Esophagus squamous epithelium (tissue), 5 donors: ENCODE measurements around the gene MRPS27. TPM values are rescaled to one million over a fixed set of nuclear protein-coding genes. Genes with fewer than 3 reads are reported as not detected.
A peak's percentile ranks its signal among the peaks of the same experiment; 100 is the strongest.

ENCODE experiments used
- DNase-seq: peaks from one replicate; lab custom pipeline; 2025; lab: John Stamatoyannopoulos, UW
- H3K27ac ChIP-seq, 4 donors: fragments of 200-600 bp; sonication (generic); one replicate each; pipeline ENCODE4 v1.5.1; 2016 to 2019; ENCODE audit warnings: mild to moderate bottlenecking in 1 of 4
- H3K27me3 ChIP-seq, 4 donors: fragments of 200-600 bp; sonication (generic); 1 replicate in 3 of 4; 2 replicates in 1 of 4; pipeline versions ENCODE4 v1.5.1 to v1.6.0; 2017 to 2021; ENCODE audit warnings: antibody characterized with exemption in 1 of 4
- H3K36me3 ChIP-seq, 3 donors: fragments of 200-600 bp; sonication (generic); one replicate each; pipeline ENCODE4 v1.5.1; 2016 to 2019
- H3K4me1 ChIP-seq, 3 donors: fragments of 200-600 bp; sonication (generic); one replicate each; pipeline ENCODE4 v1.5.1; 2017 to 2019
- H3K4me3 ChIP-seq, 4 donors: fragments of 200-600 bp; sonication (generic); 1 replicate in 3 of 4; 2 replicates in 1 of 4; pipeline ENCODE4 v1.5.1; 2016 to 2019; ENCODE audit warnings: mild to moderate bottlenecking in 2 of 4, moderate library complexity in 1 of 4
- H3K9me3 ChIP-seq, 3 donors: fragments of 200-600 bp; sonication (generic); one replicate each; pipeline ENCODE4 v1.5.1; 2016 to 2019
- POLR2A ChIP-seq, 4 donors: fragments of 450-650 bp; IDR thresholded peaks; one replicate each; pipeline ENCODE4 v1.6.1; 2017; ENCODE audit warnings: antibody characterized with exemption in 4 of 4, mild to moderate bottlenecking in 4 of 4, moderate library complexity in 3 of 4
- WGBS, 2 donors: methylation state at CpG; one replicate each; pipeline ENCODE4 v1.1.5; 2018; 5-methylcytosine and 5-hydroxymethylcytosine counted together
- intact Hi-C: fragments of 100-400 bp; cut with DNase I; formaldehyde crosslinking; loops from one replicate; pipeline ENCODE4 v1.15.0; 2022
- total RNA-seq, 4 donors: library from RNA; depleted of rRNA; stranded (reverse); fragments of >200 nt; gene quantifications; one replicate each; pipeline ENCODE4 v1.1.0, GENCODE V29; 2016
- TF ChIP-seq, protein P1 (sequence below), 6 experiments: fragments of 450-650 bp in 4 of 6; fragments of 200-600 bp in 2 of 6; sonication (generic) in 2 of 6; IDR thresholded peaks; one replicate each; pipeline ENCODE4 v1.5.1; 2016 to 2019; ENCODE audit warnings: antibody characterized with exemption in 6 of 6, mild to moderate bottlenecking in 4 of 6, moderate library complexity in 4 of 6
- donor health status: DM: yes; HTN: yes; CAD: no.

Gene MRPS27
- total RNA-seq, 4 donors from 2014 or later = 33.7 to 60.0 (median 53.9) TPM

DNA sequence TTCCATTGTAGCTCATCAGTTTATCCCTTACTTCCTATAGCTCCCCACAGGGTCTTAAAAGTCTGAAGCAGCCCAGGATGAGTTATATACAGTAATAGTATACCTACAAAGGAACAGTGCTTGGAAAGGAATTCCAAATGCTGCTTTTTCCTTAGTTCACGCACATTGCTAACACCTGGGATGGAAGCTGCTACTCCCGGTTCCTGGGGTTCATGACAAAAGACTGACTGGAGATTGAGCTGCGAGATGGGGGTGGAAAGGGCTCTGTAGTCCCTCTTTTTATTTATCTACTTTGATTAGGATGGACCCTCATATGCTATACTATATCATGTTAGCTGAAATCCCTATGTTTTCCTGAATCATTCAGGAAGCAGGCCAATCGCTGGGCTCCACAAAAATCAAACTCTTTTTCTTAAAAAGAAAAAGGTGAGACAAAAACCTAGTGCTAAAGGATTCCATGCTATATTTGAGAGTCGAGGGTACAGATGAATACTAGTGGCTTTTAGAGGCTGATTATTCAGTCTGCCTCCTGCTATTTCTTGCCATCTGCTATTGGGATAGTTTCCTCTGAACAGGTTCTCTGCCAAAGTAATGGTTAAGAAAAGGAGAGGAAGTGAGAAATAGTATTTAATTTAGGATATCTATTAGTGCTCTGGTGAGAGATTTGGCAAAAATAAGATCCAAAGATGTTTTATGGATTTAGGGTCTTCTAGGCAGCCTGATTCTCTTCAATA, 81.2 kb downstream of the MRPS27 start:
- Histone ChIP-seq H3K4me3 (no peak overlapping the region), H3K27me3 (no peaks in the 10 kb centered on the region), H3K4me1 (peaks cover 7 to 16% (median 10%) of the 10 kb centered on the region in 3 donors), H3K36me3 (peaks cover 0 to 30% (median 0%) of the 10 kb centered on the region in 3 donors), H3K27ac (no peak overlapping the region), H3K9me3 (no peaks in the 10 kb centered on the region)
- intact Hi-C loops = no loop called here
- 91 to 95% methylated on average over 5 of the region's 5 CpGs for WGBS, 2 donors
- DNase-seq = no peak
- TF ChIP-seq POLR2A (IDR thresholded peaks at IDR 0.05) = no peak
- TF ChIP-seq, protein P1, sequence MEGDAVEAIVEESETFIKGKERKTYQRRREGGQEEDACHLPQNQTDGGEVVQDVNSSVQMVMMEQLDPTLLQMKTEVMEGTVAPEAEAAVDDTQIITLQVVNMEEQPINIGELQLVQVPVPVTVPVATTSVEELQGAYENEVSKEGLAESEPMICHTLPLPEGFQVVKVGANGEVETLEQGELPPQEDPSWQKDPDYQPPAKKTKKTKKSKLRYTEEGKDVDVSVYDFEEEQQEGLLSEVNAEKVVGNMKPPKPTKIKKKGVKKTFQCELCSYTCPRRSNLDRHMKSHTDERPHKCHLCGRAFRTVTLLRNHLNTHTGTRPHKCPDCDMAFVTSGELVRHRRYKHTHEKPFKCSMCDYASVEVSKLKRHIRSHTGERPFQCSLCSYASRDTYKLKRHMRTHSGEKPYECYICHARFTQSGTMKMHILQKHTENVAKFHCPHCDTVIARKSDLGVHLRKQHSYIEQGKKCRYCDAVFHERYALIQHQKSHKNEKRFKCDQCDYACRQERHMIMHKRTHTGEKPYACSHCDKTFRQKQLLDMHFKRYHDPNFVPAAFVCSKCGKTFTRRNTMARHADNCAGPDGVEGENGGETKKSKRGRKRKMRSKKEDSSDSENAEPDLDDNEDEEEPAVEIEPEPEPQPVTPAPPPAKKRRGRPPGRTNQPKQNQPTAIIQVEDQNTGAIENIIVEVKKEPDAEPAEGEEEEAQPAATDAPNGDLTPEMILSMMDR (IDR thresholded peaks at IDR 0.05) = no peak

DNA sequence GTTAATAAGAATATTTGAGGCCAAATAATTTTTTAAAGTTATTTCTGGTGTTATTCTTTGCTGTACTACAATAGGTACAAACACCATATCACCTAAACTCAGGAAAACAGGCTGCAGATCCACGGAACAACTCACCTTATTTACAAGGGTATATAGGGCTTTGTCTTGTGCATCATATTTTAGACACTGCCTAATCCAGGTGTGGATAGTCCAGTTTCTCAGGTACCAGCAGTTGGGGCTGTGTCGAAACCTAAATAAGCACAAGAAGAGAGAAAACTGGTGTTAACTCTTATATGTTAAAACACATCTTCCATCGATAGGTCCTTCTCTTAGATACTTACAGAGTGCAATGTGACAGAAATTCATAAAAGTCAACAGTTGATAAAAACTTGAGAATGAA, 82.2 kb downstream of the MRPS27 start:
- WGBS, 2 donors = 80% methylated on average over 3 of the region's 3 CpGs
- H3K9me3 ChIP-seq = no peaks in the 10 kb centered on the region
- intact Hi-C loops = no loop called here
- peaks cover 7 to 26% (median 15%) of the 10 kb centered on the region in 3 donors for H3K4me1 ChIP-seq
- H3K27ac ChIP-seq = no peak overlapping the region
- no peak overlapping the region for H3K4me3 ChIP-seq
- peaks cover 0 to 30% (median 0%) of the 10 kb centered on the region in 3 donors for H3K36me3 ChIP-seq
- no peak for DNase-seq
- TF ChIP-seq, protein P1 (IDR thresholded peaks at IDR 0.05) = no peak
- TF ChIP-seq POLR2A (IDR thresholded peaks at IDR 0.05) = no peak
- H3K27me3 ChIP-seq = no peaks in the 10 kb centered on the region

DNA sequence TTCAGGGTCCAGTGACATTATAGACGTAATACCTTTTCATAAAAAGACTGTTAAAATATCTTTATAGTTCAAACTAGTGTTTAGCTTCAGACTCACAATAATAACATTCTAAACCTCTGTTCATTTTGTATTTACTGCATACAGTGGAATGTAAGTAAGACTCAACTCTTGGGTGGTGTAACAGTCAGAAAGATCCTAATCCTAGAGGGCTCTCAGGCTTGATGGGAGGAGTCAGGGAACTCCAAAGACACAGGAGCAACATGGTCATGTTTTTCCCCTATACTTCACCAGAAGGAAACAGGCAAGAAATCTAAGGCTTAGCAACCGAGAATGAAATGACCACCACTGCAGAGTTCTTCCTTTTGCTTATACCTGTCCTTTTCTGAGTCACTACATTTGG, 82.6 kb downstream of the MRPS27 start:
- DNase-seq = no peak
- peaks cover 0 to 30% (median 0%) of the 10 kb centered on the region in 3 donors for H3K36me3 ChIP-seq
- TF ChIP-seq POLR2A (IDR thresholded peaks at IDR 0.05) = no peak
- TF ChIP-seq, protein P1 (IDR thresholded peaks at IDR 0.05) = no peak
- peaks cover 7 to 30% (median 20%) of the 10 kb centered on the region in 3 donors for H3K4me1 ChIP-seq
- WGBS, 2 donors = 91 to 98% methylated on average over 2 of the region's 2 CpGs
- no peaks in the 10 kb centered on the region for H3K9me3 ChIP-seq
- H3K27me3 ChIP-seq = no peaks in the 10 kb centered on the region
- intact Hi-C loops = no loop called here
- no peak overlapping the region for H3K27ac ChIP-seq
- no peak overlapping the region for H3K4me3 ChIP-seq

DNA sequence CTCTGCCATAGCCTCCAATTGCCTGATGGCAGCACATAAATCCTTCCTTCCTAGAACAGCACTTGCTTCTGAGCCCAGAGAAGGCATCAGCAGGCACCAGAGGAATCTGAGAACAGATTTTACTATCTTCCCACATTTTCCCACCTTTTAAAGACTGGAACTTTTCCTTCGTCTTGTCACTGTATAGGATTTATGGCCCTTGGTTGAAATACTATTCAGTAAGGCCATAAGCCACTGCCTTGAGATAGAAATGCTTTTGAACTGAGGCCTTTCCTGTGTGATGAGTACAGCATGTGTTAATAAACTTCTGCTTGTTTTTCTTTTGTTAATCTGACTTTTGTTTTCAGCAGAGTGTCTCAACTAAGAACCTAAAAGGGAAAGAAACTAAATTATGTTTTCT, 84.3 kb downstream of the MRPS27 start:
- peaks cover 0 to 25% (median 0%) of the 10 kb centered on the region in 3 donors for H3K36me3 ChIP-seq
- no peak for TF ChIP-seq POLR2A (IDR thresholded peaks at IDR 0.05)
- TF ChIP-seq, protein P1 (IDR thresholded peaks at IDR 0.05) = no peak
- intact Hi-C loops = no loop called here
- H3K4me1 ChIP-seq = peaks cover 7 to 45% (median 28%) of the 10 kb centered on the region in 3 donors
- no peaks in the 10 kb centered on the region for H3K9me3 ChIP-seq
- 73 to 95% methylated on average over 1 of the region's 1 CpG for WGBS, 2 donors
- no peak overlapping the region for H3K4me3 ChIP-seq
- H3K27ac ChIP-seq = no peak overlapping the region
- no peaks in the 10 kb centered on the region for H3K27me3 ChIP-seq
- no peak for DNase-seq

DNA sequence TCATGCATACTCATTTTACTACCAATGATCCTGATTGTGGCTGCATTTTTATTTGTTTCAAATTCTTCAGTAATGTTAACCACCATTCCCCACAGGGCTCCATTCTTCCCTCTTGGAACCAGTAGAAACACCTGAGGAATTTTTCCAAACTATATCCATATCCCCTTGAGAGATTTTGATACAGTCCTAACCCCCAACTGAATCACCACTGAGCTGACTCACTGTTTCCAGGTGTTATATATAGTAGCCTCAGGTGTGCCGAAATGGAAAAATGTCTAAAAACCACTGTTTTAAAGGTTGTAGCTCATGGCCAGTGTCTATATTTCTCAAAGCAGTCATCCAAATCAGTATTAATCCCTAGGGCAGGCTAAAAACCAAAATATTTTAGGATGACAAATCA, 85.2 kb downstream of the MRPS27 start:
- Histone ChIP-seq H3K4me1 (peaks cover 7 to 45% (median 28%) of the 10 kb centered on the region in 3 donors), H3K27ac (peak overlapping the region in 2 of 4 donors; percentile 36 to 55), H3K4me3 (no peak overlapping the region), H3K27me3 (no peaks in the 10 kb centered on the region), H3K9me3 (no peaks in the 10 kb centered on the region), H3K36me3 (peaks cover 0 to 34% (median 0%) of the 10 kb centered on the region in 3 donors)
- intact Hi-C loops = no loop called here
- no peak for DNase-seq
- 62 to 82% methylated on average over 1 of the region's 1 CpG for WGBS, 2 donors
- TF ChIP-seq POLR2A (IDR thresholded peaks at IDR 0.05) = no peak
- TF ChIP-seq, protein P1 (IDR thresholded peaks at IDR 0.05) = no peak
